SW480 (cell line): ENCODE data around the gene NECTIN1.

Experiments
- DNase-seq: peaks from one replicate; pipeline ENCODE4 v3.0.0-alpha.2; 2016; ENCODE audit warnings: low spot score

NECTIN1 gene

DNA sequence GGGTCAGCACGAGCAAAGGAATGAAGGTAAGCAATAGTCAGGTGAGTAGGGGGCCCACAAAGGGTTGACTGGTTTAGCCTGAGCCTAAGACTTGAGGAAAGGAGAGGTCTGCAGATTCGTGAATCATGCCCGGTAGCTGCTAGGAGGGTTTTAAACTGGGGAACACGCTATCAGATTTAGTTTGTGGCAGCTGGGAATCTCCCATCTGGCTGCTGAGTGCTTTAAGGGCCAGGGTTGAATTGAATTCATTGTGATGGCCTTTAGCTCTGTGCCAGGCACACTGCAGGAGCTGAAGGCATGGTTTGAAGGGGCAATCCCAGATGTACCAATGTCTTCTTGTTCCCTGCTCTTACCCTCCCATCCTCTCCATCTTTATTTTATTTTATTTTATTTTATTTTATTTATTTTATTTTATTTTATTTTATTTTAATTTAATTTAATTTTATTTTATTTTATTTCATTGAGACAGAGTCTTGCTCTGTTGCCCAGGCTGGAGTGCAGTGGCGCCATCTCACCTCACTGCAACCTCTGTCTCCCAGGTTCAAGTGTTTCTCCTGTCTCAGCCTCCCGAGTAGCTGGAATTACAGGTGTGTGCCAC is 1.9 kb upstream of the NECTIN1 start:
- no peak for DNase-seq

GRCh38 chr11:119729951-119730613 is 1.1 kb upstream of the NECTIN1 start:
- DNase-seq, result peak; percentile 46

- no peak for DNase-seq
Observed at GRCh38 chr11:119729581-119729927, 554 bp upstream of the NECTIN1 start.

DNA sequence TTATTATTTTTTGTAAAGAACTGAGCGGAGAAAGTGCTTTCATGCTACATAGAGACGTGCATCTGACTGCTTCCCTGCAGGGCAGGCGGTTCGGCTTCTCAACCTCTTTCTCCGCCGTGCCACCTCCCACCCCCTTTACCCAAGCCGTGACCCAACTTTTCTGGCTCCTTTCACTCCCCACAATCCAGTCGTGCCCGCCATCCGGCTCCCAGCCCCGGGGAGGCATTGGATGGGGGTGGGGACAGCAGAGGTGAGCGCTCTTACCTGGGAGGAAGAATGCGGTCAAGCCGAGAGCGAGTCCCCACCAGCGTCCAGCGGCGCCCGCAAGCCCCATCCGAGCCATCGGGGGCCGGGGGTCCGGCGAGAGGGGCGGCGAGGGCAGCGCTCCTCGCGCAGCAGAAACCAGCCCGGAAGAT is 781 bp downstream of the NECTIN1 start:
- no peak for DNase-seq

- DNase-seq, result no peak
Observed at GRCh38 chr11:119727523-119728151, 1.4 kb downstream of the NECTIN1 start.

DNA sequence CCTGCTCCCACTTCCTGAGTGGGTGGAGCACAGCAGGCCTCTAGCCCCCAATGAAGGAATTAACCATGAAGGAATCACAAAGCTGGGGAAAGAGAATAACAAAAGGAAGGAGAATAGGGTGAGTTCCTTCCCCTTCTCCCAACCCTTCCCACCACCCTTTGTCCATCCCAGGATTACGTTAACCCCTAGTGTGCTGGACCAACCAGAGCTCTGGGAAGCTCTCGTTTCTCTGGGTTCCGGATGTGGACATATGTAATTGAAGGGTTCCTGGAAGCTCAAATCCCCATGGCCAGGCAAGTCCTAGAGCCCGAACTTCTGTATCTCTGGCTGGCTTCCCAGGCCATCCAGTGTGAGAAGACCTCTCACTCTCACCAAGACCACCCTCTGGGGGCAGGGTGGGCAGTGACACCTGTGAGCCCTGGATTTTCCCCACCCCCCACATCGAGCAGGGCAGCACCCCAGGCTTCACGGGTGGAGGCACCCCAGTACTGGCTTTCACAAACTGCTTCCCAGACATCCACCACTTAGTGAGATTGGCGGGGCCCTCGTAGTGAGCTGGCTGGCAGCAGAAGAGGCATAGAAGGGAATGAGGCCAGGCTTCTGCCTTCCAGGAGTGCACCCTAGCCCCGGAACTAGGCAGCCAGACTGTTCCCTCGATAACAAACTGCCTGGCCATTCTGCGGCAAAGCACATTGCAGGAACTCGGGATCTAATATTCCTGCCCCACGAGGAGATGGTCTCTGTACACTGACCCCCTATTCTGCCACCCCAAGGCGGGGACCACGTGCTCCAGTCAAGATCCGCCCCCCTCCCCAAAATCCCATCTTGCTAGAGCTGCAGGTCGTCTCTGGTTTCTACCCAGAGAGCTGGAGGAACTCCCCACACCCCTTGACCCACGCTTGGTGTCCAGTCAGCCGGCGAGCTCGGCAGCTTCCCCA is 2.1 kb downstream of the NECTIN1 start:
- DNase-seq, result no peak

GRCh38 chr11:119726150-119726553 is 2.8 kb downstream of the NECTIN1 start:
- peak; percentile 56 for DNase-seq

DNA sequence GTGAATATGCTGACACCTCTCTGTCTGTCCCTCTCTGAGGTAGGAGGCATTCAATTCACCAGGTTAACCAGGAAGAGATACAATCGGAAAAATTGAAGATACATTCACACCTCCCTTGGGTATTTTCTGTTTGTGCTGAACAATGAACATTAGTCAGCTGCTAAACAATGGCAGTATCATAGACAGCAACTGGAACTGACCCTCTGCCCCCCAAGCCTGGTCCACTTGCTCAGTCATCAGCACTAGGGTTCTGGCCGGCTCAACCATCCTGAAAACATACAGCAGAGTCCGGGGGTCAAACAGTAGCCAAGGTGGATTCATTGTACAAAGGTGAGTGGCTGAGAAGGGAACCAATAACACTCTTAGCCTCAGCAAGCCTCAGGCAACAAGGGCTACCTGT is 4.0 kb downstream of the NECTIN1 start:
- no peak for DNase-seq

DNA sequence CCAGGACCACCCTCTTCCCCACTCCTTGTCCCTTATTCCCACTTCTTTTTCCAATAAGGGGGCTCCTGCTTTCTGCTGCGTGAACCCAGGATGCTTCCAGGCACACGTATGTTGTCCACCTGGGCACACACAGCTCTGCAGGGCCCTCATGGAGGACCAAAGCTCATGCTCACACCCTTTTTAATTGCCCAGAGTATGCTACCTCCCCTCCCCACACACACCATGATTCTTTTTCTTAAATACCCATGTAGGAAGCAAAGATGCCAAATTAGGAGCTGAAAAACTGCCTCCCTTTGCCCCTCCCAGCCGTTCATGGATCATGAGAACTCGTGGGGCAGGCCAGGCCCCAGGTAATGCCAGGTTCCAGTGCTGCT is 5.1 kb downstream of the NECTIN1 start:
- DNase-seq, result no peak

GRCh38 chr11:119723243-119723951 is 5.6 kb downstream of the NECTIN1 start:
- DNase-seq, result no peak

GRCh38 chr11:119722281-119722794 is 6.7 kb downstream of the NECTIN1 start:
- DNase-seq, result peak; percentile 88

DNA sequence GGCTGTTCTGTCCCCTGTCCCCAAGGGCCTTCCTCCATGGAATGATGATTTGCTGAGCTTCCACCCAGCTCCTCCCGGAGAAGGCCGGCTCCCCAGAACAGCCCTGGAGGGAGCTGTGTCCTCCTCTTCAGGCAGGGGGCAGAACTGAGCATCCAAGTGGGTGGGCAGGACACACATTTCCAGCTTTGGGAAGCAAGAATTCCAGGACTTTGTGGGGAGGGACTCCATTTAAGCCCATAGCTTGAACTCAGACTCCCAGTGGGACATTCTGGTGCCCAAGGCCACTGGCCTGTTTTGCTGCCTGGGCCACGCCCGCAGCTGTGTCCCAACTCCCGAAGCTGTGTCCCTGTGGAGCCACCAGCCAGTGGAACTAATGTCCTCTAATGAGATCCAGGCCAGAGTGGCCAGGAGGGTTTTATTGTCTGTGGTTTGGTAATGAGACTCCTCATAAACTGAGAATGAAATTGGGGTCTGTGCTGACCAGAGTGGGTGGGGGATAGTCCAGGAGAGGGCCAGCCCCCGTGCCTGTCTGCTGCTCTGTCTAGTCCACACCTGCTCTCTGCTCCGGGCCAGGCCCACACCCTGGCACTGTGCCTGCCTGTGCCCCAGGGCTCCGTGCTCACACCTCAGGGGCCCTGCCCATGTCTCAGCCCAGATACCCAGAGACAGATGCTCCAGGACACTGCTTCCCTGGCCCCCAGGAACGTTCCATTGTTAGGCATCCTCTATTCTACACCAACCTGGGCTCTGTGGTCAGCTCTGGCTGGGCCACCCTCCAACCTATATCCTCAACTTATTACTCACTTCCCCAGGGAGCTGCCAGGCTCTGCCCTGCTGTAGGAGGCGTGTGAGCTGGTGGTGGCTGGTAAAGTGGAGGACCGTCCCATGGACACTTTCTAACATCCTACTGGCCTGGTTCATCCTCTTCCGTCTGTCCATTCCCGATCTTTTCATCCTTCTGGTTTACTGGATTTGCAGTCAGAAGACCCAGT is 7.6 kb downstream of the NECTIN1 start:
- DNase-seq, result peak; percentile 67

DNA sequence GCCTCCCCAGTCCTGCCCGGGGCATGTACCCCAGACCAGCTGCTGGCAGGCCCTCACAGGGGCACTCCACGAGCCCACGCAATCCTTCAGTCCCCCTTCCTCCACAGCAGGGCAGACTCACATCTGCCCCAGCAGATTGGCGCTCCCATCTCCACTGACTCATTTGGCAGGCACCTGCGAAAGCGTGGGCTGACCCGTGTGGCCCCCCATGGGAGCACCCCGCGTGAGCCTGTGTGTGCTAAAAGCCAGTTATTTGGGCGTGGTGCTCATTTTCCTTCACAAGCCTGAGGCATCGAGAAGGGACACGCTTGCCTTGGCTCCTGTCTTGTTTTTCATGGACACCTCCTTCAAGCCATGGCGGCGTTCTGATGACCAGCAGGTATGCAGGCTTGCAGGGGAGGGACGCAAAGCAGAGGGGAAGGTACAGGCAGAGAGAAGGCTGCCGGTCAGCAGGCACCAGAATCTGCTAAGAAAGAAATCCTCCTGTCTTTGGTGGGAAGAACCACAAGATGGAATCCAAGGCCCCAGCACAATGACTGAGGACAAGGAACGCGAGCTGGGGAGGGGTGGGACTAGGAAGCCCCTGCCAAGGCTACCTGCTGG is 8.6 kb downstream of the NECTIN1 start:
- DNase-seq, result no peak

- no peak for DNase-seq
Observed at GRCh38 chr11:119717839-119718534, 11.0 kb downstream of the NECTIN1 start.

DNA sequence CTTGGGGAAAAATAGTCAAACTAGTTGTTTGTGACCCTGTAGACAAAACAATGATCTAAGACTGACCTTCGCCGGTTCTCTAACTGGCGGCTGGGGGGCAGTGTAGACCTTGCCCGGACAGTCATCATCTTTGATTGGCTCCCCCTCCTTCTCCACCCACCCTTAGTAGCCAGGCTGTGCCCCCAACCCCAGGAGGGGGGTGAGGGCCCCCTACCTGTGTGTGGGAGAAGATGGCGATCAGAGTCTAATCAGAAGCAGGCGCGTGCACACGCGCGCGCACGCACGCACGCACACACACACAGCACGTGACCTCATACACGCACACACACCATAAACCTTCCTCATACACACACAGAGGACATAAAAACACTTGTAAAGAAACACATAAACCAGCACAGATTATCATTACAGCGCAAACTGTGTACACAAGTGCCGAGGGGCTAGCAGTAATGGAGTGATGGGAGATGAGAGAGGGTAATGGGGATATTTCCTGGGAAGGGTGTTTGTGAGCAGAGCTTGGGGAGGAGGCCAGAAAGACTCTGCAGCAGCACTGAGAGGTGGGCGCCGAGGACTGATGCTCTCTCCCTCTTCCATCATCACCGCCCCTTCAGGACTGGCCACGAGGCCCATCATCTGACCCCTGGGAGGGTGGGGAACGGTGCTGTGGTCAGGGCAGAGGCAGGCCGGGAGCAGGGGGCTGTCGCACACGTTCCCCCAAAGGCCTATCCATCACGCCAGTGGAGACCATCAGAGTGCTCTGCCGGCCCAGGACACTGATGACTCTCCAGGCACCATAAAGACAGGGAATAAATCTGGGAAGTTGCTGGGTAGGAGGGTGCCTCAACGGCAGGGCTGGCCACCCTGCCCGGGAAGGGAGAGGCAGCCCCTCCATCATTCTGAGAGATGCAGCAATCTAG is 12.2 kb downstream of the NECTIN1 start:
- no peak for DNase-seq

- DNase-seq, result no peak
Observed at GRCh38 chr11:119714590-119714989, 14.4 kb downstream of the NECTIN1 start.

DNA sequence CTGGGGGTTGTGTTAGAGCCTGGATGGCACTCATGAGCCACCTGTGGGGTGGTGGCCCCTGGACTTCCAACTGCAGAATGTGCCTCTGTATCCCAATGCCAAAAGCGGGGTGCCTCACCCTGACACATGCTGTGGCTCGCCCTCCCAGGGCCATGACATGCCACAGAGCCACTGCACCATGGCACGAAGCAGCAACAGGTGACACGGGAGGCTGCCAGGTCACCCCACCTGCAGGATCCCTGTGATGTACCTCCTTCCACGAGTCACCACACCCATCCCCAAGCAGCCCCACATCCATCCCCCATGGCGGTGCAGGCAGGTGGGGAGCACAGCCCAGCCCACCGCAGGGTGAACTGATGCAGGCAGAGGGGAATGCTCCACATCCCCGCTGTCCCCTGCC is 14.8 kb downstream of the NECTIN1 start:
- DNase-seq, result no peak

DNA sequence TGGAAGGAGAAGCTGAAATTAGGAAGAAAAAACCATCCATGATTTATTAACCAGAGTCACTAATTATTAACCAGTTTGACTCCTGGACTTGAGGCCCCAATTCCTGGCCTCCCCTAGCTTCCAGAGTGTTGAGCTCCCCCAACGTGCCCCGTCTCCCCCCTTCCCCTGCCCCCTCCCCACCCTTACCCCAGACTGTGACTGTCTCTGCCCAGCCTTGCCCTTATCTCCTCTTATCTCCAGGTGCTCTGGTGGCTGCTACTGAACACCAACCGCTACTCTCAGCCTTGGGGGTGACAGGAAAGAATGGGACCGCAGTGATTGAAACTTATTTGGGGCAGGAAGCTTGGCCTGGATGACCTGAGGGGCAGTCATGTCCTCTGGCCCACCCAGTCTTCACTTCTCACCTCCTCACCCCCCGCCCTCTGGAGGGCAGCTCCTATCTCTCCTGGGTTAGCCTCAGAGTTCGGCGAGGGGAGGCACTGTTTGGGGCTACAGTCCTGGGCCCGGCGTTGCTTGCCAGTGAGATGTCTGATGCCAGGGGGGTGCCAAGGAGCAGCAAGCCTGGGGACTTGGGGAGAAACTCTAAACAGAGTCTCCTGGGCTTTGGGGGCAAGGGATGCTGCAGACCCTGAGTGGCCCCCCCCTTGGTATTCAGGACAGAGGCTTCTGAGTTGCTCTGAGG is 15.5 kb downstream of the NECTIN1 start:
- DNase-seq, result no peak
